BLaER1 treated with 17β-estradiol and CSF1 and Interleukin-3, amounts not matched to agents 10 nM and 100 nM (cell line): ENCODE measurements around the gene GLUD1.
"Not testable (repeated sequence)": the region's sequence is repeated elsewhere in the genome, so short reads cannot be mapped to it uniquely, and the experiment has no call there.

Source experiments
- H3K27ac ChIP-seq, 11 experiments: shearing (Covaris generic); formaldehyde crosslinking; 2 replicates each; pipeline ENCODE4 v1.8.1; 2022
- H3K27me3 ChIP-seq, 11 experiments: shearing (Covaris generic); formaldehyde crosslinking; 2 replicates each; pipeline ENCODE4 v1.8.1; 2022
- H3K36me3 ChIP-seq, 11 experiments: shearing (Covaris generic); formaldehyde crosslinking; 2 replicates each; pipeline ENCODE4 v1.8.1; 2022
- H3K4me1 ChIP-seq, 10 experiments: shearing (Covaris generic); formaldehyde crosslinking; 2 replicates each; pipeline ENCODE4 v1.8.1; 2022
- H3K4me2 ChIP-seq, 11 experiments: shearing (Covaris generic); formaldehyde crosslinking; 2 replicates each; pipeline ENCODE4 v1.8.1; 2022
- H3K4me3 ChIP-seq, 10 experiments: shearing (Covaris generic); formaldehyde crosslinking; 2 replicates each; pipeline ENCODE4 v1.8.1; 2022
- H3K9ac ChIP-seq, 11 experiments: shearing (Covaris generic); formaldehyde crosslinking; 2 replicates each; pipeline ENCODE4 v1.8.1; 2022
- H3K9me3 ChIP-seq, 11 experiments: shearing (Covaris generic); formaldehyde crosslinking; replicated peaks in 1 of 11; 2 replicates each; pipeline ENCODE4 v1.8.1; 2022
- H4K20me1 ChIP-seq, 11 experiments: shearing (Covaris generic); formaldehyde crosslinking; 2 replicates each; pipeline ENCODE4 v1.8.1; 2022
- Cebpa-rat ChIP-seq, 11 experiments: shearing (Covaris generic); IDR thresholded peaks; 2 replicates each; pipeline ENCODE4 v1.8.1; 2022

Gene GLUD1

GRCh38 chr10:87079106-87079836 lies 15.4 kb downstream of the GLUD1 start:
- Histone ChIP-seq H3K27ac (no peak overlapping the region), H4K20me1 (peaks cover 19 to 64% (median 53%) of the 10 kb centered on the region in 11 experiments; a peak in 19 of 22 replicates), H3K4me1 (peaks cover 0 to 15% (median 3%) of the 10 kb centered on the region in 10 experiments; a peak in 9 of 20 replicates), H3K4me2 (no peak overlapping the region), H3K4me3 (no peak overlapping the region), H3K9ac (no peak overlapping the region), H3K9me3 (peaks cover 0 to 37% (median 33%) of the 10 kb centered on the region in 11 experiments; a peak in 17 of 22 replicates), H3K36me3 (peaks cover 23 to 77% (median 55%) of the 10 kb centered on the region in 11 experiments), H3K27me3 (no peaks in the 10 kb centered on the region)
- no peak for TF ChIP-seq Cebpa-rat (IDR thresholded peaks at IDR 0.05)

- not testable (repeated sequence) for H3K4me2 ChIP-seq, H3K27ac ChIP-seq, H3K27me3 ChIP-seq, H3K4me1 ChIP-seq, H3K9ac ChIP-seq, H3K4me3 ChIP-seq
- H3K36me3 ChIP-seq = peaks cover 51 to 80% (median 70%) of the 10 kb centered on the region in 11 experiments
- H4K20me1 ChIP-seq = peaks cover 7 to 57% (median 41%) of the 10 kb centered on the region in 11 experiments; a peak in 18 of 22 replicates
- peaks cover 0 to 22% (median 16%) of the 10 kb centered on the region in 11 experiments; a peak in 17 of 22 replicates for H3K9me3 ChIP-seq
These were observed 18.2 kb downstream of the GLUD1 start for GRCh38 chr10:87076421-87076820.

DNA sequence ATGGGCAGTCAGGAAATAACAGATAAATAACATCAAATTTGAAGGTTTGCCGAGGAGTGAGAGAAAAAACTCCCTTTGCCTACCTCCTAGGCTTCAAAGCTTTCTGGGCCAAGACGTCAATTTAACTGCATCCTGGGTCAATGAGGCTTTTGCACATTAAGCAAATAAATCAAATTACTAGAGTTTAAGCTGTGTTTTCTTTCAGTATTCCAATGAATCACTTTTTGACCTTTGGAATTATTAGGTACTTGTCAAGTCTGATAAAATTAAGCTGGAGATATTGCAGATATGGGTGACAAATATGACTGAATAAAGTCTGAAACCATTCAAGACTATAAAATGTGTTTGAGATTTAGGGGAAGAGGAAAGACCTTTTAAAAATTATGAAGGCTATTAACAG lies 22.2 kb downstream of the GLUD1 start:
- H3K4me2 ChIP-seq = no peak overlapping the region
- peaks cover 82 to 99% (median 94%) of the 10 kb centered on the region in 11 experiments for H3K36me3 ChIP-seq
- peaks cover 7 to 48% (median 29%) of the 10 kb centered on the region in 11 experiments; a peak in 18 of 22 replicates for H4K20me1 ChIP-seq
- no peaks in the 10 kb centered on the region for H3K9me3 ChIP-seq
- no peak overlapping the region for H3K27ac ChIP-seq
- no peaks in the 10 kb centered on the region for H3K4me1 ChIP-seq
- no peak overlapping the region for H3K9ac ChIP-seq
- no peaks in the 10 kb centered on the region for H3K27me3 ChIP-seq
- no peak overlapping the region for H3K4me3 ChIP-seq
- no peak for TF ChIP-seq Cebpa-rat (IDR thresholded peaks at IDR 0.05)

- H4K20me1 ChIP-seq = peaks cover 0 to 45% (median 10%) of the 10 kb centered on the region in 11 experiments; a peak in 14 of 22 replicates
- H3K9ac ChIP-seq = no peak overlapping the region
- no peak overlapping the region for H3K4me3 ChIP-seq
- H3K4me1 ChIP-seq = no peaks in the 10 kb centered on the region
- H3K9me3 ChIP-seq = no peaks in the 10 kb centered on the region
- peaks cover 95 to 100% (median 99%) of the 10 kb centered on the region in 11 experiments for H3K36me3 ChIP-seq
- no peaks in the 10 kb centered on the region for H3K27me3 ChIP-seq
- TF ChIP-seq Cebpa-rat (IDR thresholded peaks at IDR 0.05) = no peak
- no peak overlapping the region for H3K27ac ChIP-seq
- no peak overlapping the region for H3K4me2 ChIP-seq
These were observed 26.4 kb downstream of the GLUD1 start for GRCh38 chr10:87068281-87068680.

DNA sequence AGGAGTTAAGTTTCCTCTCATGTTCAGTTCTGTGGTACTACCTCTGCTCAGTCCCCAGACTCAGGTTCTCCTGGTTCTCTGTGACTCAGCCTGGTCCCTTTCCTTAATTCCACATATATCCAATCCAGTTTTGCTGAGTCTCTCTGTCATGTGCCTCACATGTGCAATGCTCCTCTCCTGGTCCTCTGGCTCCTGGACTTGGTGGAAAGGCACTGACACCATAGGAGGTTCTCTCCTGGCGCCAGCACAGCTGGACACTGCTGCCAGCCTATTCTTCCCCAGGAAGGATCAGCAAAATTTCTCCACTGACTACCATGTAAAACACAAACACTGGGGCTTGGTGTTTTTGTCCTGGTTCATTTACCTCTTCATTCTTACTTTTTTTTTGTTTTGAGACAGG lies 27.8 kb downstream of the GLUD1 start:
- Histone ChIP-seq H3K4me1 (no peaks in the 10 kb centered on the region), H4K20me1 (peaks cover 0 to 40% (median 7%) of the 10 kb centered on the region in 11 experiments; a peak in 12 of 22 replicates), H3K9me3 (no peaks in the 10 kb centered on the region), H3K27me3 (no peaks in the 10 kb centered on the region), H3K27ac (no peak overlapping the region), H3K36me3 (peaks cover 95 to 100% (median 99%) of the 10 kb centered on the region in 11 experiments), H3K4me3 (no peak overlapping the region), H3K4me2 (no peak overlapping the region), H3K9ac (no peak overlapping the region)
- no peak for TF ChIP-seq Cebpa-rat (IDR thresholded peaks at IDR 0.05)

GRCh38 chr10:87066178-87066577 lies 28.5 kb downstream of the GLUD1 start:
- Histone ChIP-seq H3K27me3 (no peaks in the 10 kb centered on the region), H3K4me1 (no peaks in the 10 kb centered on the region), H3K9me3 (no peaks in the 10 kb centered on the region), H3K9ac (no peak overlapping the region), H3K36me3 (peaks cover 95 to 100% (median 99%) of the 10 kb centered on the region in 11 experiments), H4K20me1 (peaks cover 0 to 38% (median 7%) of the 10 kb centered on the region in 11 experiments; a peak in 10 of 22 replicates), H3K27ac (no peak overlapping the region), H3K4me2 (no peak overlapping the region), H3K4me3 (no peak overlapping the region)
- no peak for TF ChIP-seq Cebpa-rat (IDR thresholded peaks at IDR 0.05)

- TF ChIP-seq Cebpa-rat (IDR thresholded peaks at IDR 0.05) = no peak
- H3K9me3 ChIP-seq = no peaks in the 10 kb centered on the region
- no peak overlapping the region for H3K4me3 ChIP-seq
- no peaks in the 10 kb centered on the region for H3K4me1 ChIP-seq
- H3K27ac ChIP-seq = no peak overlapping the region
- peaks cover 98 to 100% (median 100%) of the 10 kb centered on the region in 11 experiments for H3K36me3 ChIP-seq
- H3K27me3 ChIP-seq = no peaks in the 10 kb centered on the region
- H3K9ac ChIP-seq = no peak overlapping the region
- H4K20me1 ChIP-seq = peaks cover 0 to 31% (median 7%) of the 10 kb centered on the region in 11 experiments; a peak in 10 of 22 replicates
- H3K4me2 ChIP-seq = no peak overlapping the region
These were observed 30.0 kb downstream of the GLUD1 start for GRCh38 chr10:87064651-87065050.

DNA sequence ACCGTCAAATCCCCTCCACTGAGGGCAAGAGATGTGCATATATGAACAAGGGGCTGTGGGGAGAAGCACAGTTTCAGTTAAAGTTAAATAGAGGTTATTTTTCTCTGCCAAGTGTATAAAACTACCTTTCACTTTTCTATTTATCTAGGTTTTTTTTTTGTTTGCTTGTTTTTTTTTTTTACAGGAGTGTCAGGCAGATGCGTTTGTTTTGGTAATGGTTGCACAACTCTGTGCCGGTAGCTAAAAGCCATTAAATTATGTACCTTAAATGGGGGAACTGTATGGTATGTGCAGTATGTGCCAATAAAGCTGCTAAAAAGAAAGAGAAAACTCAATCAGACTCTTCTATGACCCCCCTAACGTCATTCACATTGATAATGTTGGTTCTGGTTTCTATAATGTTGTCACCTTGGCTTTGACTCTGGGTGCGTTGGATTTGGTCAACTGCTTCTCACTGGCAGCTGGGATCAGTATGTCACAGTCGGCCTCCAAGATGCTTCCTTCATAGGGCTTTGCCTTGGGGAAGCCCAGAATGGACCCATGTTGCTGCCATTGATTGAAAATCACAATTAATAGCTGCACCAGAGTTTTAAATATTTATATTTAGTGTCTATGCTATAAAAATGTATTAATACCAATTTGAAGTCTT lies 34.2 kb downstream of the GLUD1 start:
- Histone ChIP-seq H3K36me3 (peaks cover 90 to 100% (median 98%) of the 10 kb centered on the region in 11 experiments), H3K4me1 (peaks cover 0 to 18% (median 3%) of the 10 kb centered on the region in 10 experiments; a peak in 12 of 20 replicates), H3K9me3 (no peaks in the 10 kb centered on the region), H3K4me3 (no peak overlapping the region), H3K9ac (no peak overlapping the region), H3K27ac (no peak overlapping the region), H4K20me1 (peaks cover 0 to 8% (median under 1%) of the 10 kb centered on the region in 11 experiments; a peak in 6 of 22 replicates), H3K4me2 (no peak overlapping the region), H3K27me3 (no peaks in the 10 kb centered on the region)
- no peak for TF ChIP-seq Cebpa-rat (IDR thresholded peaks at IDR 0.05)

- no peak overlapping the region for H3K9ac ChIP-seq
- H3K4me2 ChIP-seq = no peak overlapping the region
- H3K27me3 ChIP-seq = no peaks in the 10 kb centered on the region
- no peak overlapping the region for H3K27ac ChIP-seq
- peaks cover 0 to 23% (median 13%) of the 10 kb centered on the region in 10 experiments; a peak in 13 of 20 replicates for H3K4me1 ChIP-seq
- H3K36me3 ChIP-seq = peaks cover 80 to 100% (median 97%) of the 10 kb centered on the region in 11 experiments
- H3K9me3 ChIP-seq = no peaks in the 10 kb centered on the region
- peaks cover 0 to 10% (median 0%) of the 10 kb centered on the region in 11 experiments; a peak in 7 of 22 replicates for H4K20me1 ChIP-seq
- no peak overlapping the region for H3K4me3 ChIP-seq
- no peak for TF ChIP-seq Cebpa-rat (IDR thresholded peaks at IDR 0.05)
These were observed 35.2 kb downstream of the GLUD1 start for GRCh38 chr10:87059401-87059800.
